Measurements from ENCODE around the gene MINDY1. TPM values are rescaled to one million over a fixed set of nuclear protein-coding genes. Genes with fewer than 3 reads are reported as not detected.

Gene MINDY1
- total and polyA plus RNA-seq, 9 of the 15 experiments (the other 6 are each of a cell fraction or from before 2014, with no cell fraction given), result 0.49 to 11.0 (median 6.0) TPM

GRCh38 chr1:151032164-151032563 lies 25.5 kb upstream of the MINDY1 start:
- no TSS peak for BruUV-seq (replicated peaks)
- no peak overlapping the region for H3K9ac ChIP-seq (ENCODE audit: insufficient read depth in 1 of 2, low read depth in 2 of 2, low read length in 2 of 2)
- ATAC-seq, result no peak
- H3K36me3 ChIP-seq (ENCODE audit: control insufficient read depth, insufficient read depth, low read length), result peaks cover 54% of the 10 kb centered on the region
- H3K4me2 ChIP-seq (ENCODE audit: insufficient read depth, low read length), result no peak overlapping the region
- H3K4me3 ChIP-seq, result no peak overlapping the region
- no peak for FAIRE-seq
- in situ Hi-C loops (cut with MboI), result no loop called here
- intact Hi-C loops (cut with micrococcal nuclease), result no loop called here
- H3K9me3 ChIP-seq (replicated peaks; ENCODE audit: control insufficient read depth, insufficient read depth, low read depth, low read length), result no peaks in the 10 kb centered on the region
- WGBS (ENCODE audit: insufficient coverage, low coverage, missing lambda C conversion rate), result 94% methylated on average over 8 of the region's 8 CpGs
- CTCF ChIA-PET (ENCODE audit: low intra/inter-chr PET ratio), result no interaction called here
- no peaks in the 10 kb centered on the region for H3K27me3 ChIP-seq (ENCODE audit: control insufficient read depth in 2 of 2, insufficient read depth in 2 of 2, low read length in 2 of 2)
- H3K79me2 ChIP-seq (ENCODE audit: control insufficient read depth, insufficient read depth, low read length), result no peaks in the 10 kb centered on the region
- no peaks in the 10 kb centered on the region; a peak in 1 of 5 replicates for H3K4me1 ChIP-seq (replicated peaks in 1 of 2; ENCODE audit: control insufficient read depth in 2 of 2, insufficient read depth in 2 of 2, low read length in 2 of 2)
- no peak for DNase-seq (ENCODE audit: extremely low read depth in 1 of 4, low spot score in 3 of 4)
- POLR2A ChIA-PET, result interaction anchor here (0.6 to 1.0 kb wide), 3 partner anchors 22 to 353 kb away, joined by 3 read pairs; no protein-coding TSS in a partner anchor
- H4K20me1 ChIP-seq (replicated peaks; ENCODE audit: control insufficient read depth, insufficient read depth, low read length), result no peaks in the 10 kb centered on the region
- no peak overlapping the region for H2AFZ ChIP-seq (ENCODE audit: low read depth, low read length)
- TF ChIP-seq ZNF121 (CRISPR knock-in tag; conservative IDR thresholded peaks at IDR 0.05), result peak; percentile 65; the same call in 1 of the 2 replicates
- TF ChIP-seq, protein P1, sequence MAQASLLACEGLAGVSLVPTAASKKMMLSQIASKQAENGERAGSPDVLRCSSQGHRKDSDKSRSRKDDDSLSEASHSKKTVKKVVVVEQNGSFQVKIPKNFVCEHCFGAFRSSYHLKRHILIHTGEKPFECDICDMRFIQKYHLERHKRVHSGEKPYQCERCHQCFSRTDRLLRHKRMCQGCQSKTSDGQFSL (CRISPR knock-in tag; IDR thresholded peaks at IDR 0.05), result no peak
- TF ChIP-seq, protein P1 (tag; IDR thresholded peaks at IDR 0.05), result no peak
- TF ChIP-seq, protein P2, sequence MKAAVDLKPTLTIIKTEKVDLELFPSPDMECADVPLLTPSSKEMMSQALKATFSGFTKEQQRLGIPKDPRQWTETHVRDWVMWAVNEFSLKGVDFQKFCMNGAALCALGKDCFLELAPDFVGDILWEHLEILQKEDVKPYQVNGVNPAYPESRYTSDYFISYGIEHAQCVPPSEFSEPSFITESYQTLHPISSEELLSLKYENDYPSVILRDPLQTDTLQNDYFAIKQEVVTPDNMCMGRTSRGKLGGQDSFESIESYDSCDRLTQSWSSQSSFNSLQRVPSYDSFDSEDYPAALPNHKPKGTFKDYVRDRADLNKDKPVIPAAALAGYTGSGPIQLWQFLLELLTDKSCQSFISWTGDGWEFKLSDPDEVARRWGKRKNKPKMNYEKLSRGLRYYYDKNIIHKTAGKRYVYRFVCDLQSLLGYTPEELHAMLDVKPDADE (conservative IDR thresholded peaks at IDR 0.05; ENCODE audit: control insufficient read depth, low read depth, low read length), result no peak
- TF ChIP-seq EWSR1 (IDR thresholded peaks at IDR 0.05; ENCODE audit: borderline replicate concordance, low read depth, partially characterized antibody), result no peak
- no peak for TF ChIP-seq ZBED1 (IDR thresholded peaks at IDR 0.05)
- TF ChIP-seq KLF13 (tag; IDR thresholded peaks at IDR 0.05; ENCODE audit: borderline replicate concordance, low read depth), result no peak
- TF ChIP-seq LEF1 (IDR thresholded peaks at IDR 0.05), result no peak
- no peak for TF ChIP-seq ZNF134 (CRISPR knock-in tag; conservative IDR thresholded peaks at IDR 0.05)
- no peak overlapping the region for H3K27ac ChIP-seq (ENCODE audit: extremely low read depth, low read depth, low read length)
- no peaks in the 10 kb centered on the region for H3K9me1 ChIP-seq (ENCODE audit: control insufficient read depth, insufficient read depth, low read length)

All from K562 (cell line).